ENCODE results near the gene MOB1B.
"Not testable (repeated sequence)": the region's sequence is repeated elsewhere in the genome, so short reads cannot be mapped to it uniquely, and the experiment has no call there.

The MOB1B gene

GRCh38 chr4:70898581-70898980 is 3.6 kb upstream of the MOB1B start:
- not testable (repeated sequence) for H3K4me3 Mint-ChIP-seq, H3K9me3 Mint-ChIP-seq, H3K36me3 Mint-ChIP-seq, H3K27ac Mint-ChIP-seq, H3K27me3 Mint-ChIP-seq
- H3K4me1 Mint-ChIP-seq: peaks cover 13% of the 10 kb centered on the region

GRCh38 chr4:70901607-70901983 is 574 bp upstream of the MOB1B start:
- Mint-ChIP-seq H3K4me3 (peak overlapping the region; percentile 99), H3K27me3 (no peaks in the 10 kb centered on the region), H3K4me1 (peaks cover 29% of the 10 kb centered on the region), H3K27ac (peak overlapping the region; percentile 41), H3K36me3 (peaks cover 6% of the 10 kb centered on the region), H3K9me3 (no peaks in the 10 kb centered on the region)

GRCh38 chr4:70902577-70903290 is 565 bp downstream of the MOB1B start:
- peaks cover 9% of the 10 kb centered on the region for H3K36me3 Mint-ChIP-seq
- no peaks in the 10 kb centered on the region for H3K27me3 Mint-ChIP-seq
- H3K27ac Mint-ChIP-seq: peak overlapping the region; percentile 97
- H3K9me3 Mint-ChIP-seq: no peaks in the 10 kb centered on the region
- H3K4me1 Mint-ChIP-seq: peaks cover 36% of the 10 kb centered on the region
- peak overlapping the region; percentile 99 for H3K4me3 Mint-ChIP-seq

- H3K4me3 Mint-ChIP-seq: peak overlapping the region; percentile 99
- no peaks in the 10 kb centered on the region for H3K9me3 Mint-ChIP-seq
- no peaks in the 10 kb centered on the region for H3K27me3 Mint-ChIP-seq
- H3K27ac Mint-ChIP-seq: peak overlapping the region; percentile 14
- H3K36me3 Mint-ChIP-seq: peaks cover 9% of the 10 kb centered on the region
- H3K4me1 Mint-ChIP-seq: peaks cover 36% of the 10 kb centered on the region
Measured at GRCh38 chr4:70903291-70903603, 1.1 kb downstream of the MOB1B start.

GRCh38 chr4:70908993-70909556 is 6.9 kb downstream of the MOB1B start:
- no peaks in the 10 kb centered on the region for H3K9me3 Mint-ChIP-seq
- no peak overlapping the region for H3K4me3 Mint-ChIP-seq
- H3K36me3 Mint-ChIP-seq: peaks cover 14% of the 10 kb centered on the region
- peaks cover 36% of the 10 kb centered on the region for H3K4me1 Mint-ChIP-seq
- no peak overlapping the region for H3K27ac Mint-ChIP-seq
- H3K27me3 Mint-ChIP-seq: no peaks in the 10 kb centered on the region

- Mint-ChIP-seq H3K4me3 (no peak overlapping the region), H3K36me3 (peaks cover 6% of the 10 kb centered on the region), H3K9me3 (no peaks in the 10 kb centered on the region), H3K4me1 (peaks cover 25% of the 10 kb centered on the region), H3K27ac (no peak overlapping the region), H3K27me3 (no peaks in the 10 kb centered on the region)
Measured at GRCh38 chr4:70914000-70914399, 11.8 kb downstream of the MOB1B start.

GRCh38 chr4:70914631-70915030 is 12.5 kb downstream of the MOB1B start:
- no peaks in the 10 kb centered on the region for H3K27me3 Mint-ChIP-seq
- no peak overlapping the region for H3K4me3 Mint-ChIP-seq
- H3K9me3 Mint-ChIP-seq: no peaks in the 10 kb centered on the region
- H3K27ac Mint-ChIP-seq: no peak overlapping the region
- peaks cover 22% of the 10 kb centered on the region for H3K4me1 Mint-ChIP-seq
- H3K36me3 Mint-ChIP-seq: peaks cover 6% of the 10 kb centered on the region

GRCh38 chr4:70915036-70915815 is 13.1 kb downstream of the MOB1B start:
- H3K4me3 Mint-ChIP-seq: no peak overlapping the region
- no peak overlapping the region for H3K27ac Mint-ChIP-seq
- no peaks in the 10 kb centered on the region for H3K9me3 Mint-ChIP-seq
- peaks cover 22% of the 10 kb centered on the region for H3K4me1 Mint-ChIP-seq
- peaks cover 6% of the 10 kb centered on the region for H3K36me3 Mint-ChIP-seq
- H3K27me3 Mint-ChIP-seq: no peaks in the 10 kb centered on the region

- Mint-ChIP-seq H3K36me3 (peaks cover 6% of the 10 kb centered on the region), H3K4me1 (peaks cover 22% of the 10 kb centered on the region), H3K27ac (no peak overlapping the region), H3K4me3 (no peak overlapping the region), H3K9me3 (no peaks in the 10 kb centered on the region), H3K27me3 (no peaks in the 10 kb centered on the region)
Measured at GRCh38 chr4:70915874-70916559, 13.8 kb downstream of the MOB1B start.

- H3K4me3 Mint-ChIP-seq: no peak overlapping the region
- no peaks in the 10 kb centered on the region for H3K27me3 Mint-ChIP-seq
- no peaks in the 10 kb centered on the region for H3K9me3 Mint-ChIP-seq
- peaks cover 3% of the 10 kb centered on the region for H3K36me3 Mint-ChIP-seq
- H3K27ac Mint-ChIP-seq: no peak overlapping the region
- peaks cover 12% of the 10 kb centered on the region for H3K4me1 Mint-ChIP-seq
Measured at GRCh38 chr4:70920592-70920991, 18.4 kb downstream of the MOB1B start.

- Mint-ChIP-seq H3K27ac (peak overlapping the region; percentile 12), H3K4me3 (no peak overlapping the region), H3K9me3 (no peaks in the 10 kb centered on the region), H3K36me3 (peaks cover 3% of the 10 kb centered on the region), H3K4me1 (peaks cover 39% of the 10 kb centered on the region), H3K27me3 (no peaks in the 10 kb centered on the region)
Measured at GRCh38 chr4:70925418-70925817, 23.2 kb downstream of the MOB1B start.

GRCh38 chr4:70925899-70926635 is 23.9 kb downstream of the MOB1B start:
- Mint-ChIP-seq H3K4me1 (peaks cover 45% of the 10 kb centered on the region), H3K27ac (peak overlapping the region; percentile 41), H3K9me3 (no peaks in the 10 kb centered on the region), H3K36me3 (peaks cover 3% of the 10 kb centered on the region), H3K27me3 (no peaks in the 10 kb centered on the region), H3K4me3 (peak overlapping the region; percentile 45)

- Mint-ChIP-seq H3K36me3 (peaks cover 2% of the 10 kb centered on the region), H3K9me3 (no peaks in the 10 kb centered on the region), H3K27ac (peak overlapping the region; percentile 68), H3K27me3 (no peaks in the 10 kb centered on the region), H3K4me1 (peaks cover 42% of the 10 kb centered on the region), H3K4me3 (peak overlapping the region; percentile 64)
Measured at GRCh38 chr4:70927502-70928137, 25.5 kb downstream of the MOB1B start.

GRCh38 chr4:70930530-70931256 is 28.5 kb downstream of the MOB1B start:
- Mint-ChIP-seq H3K4me3 (no peak overlapping the region), H3K36me3 (peaks cover 4% of the 10 kb centered on the region), H3K27me3 (no peaks in the 10 kb centered on the region), H3K9me3 (no peaks in the 10 kb centered on the region), H3K27ac (no peak overlapping the region), H3K4me1 (peaks cover 36% of the 10 kb centered on the region)

Data from activated naive CD4-positive, alpha-beta T cell treated with anti-CD3 and anti-CD28 coated beads, Interleukin-2, amount 50 U/mL, for 24 hours (primary cell).